Smooth muscle cell (in vitro differentiated cells): Measurements from ENCODE around the gene ETV4. TPM values are rescaled to one million over a fixed set of nuclear protein-coding genes. Genes with fewer than 3 reads are reported as not detected.

Experiments
- DNase-seq: peaks from one replicate; lab custom pipeline; 2025; ENCODE audit not compliant: unreplicated experiment; lab: John Stamatoyannopoulos, UW
- H2AFZ ChIP-seq: fragments of 200-600 bp; sonication (generic); 2 replicates; pipeline ENCODE4 v1.6.0; 2016; ENCODE audit warnings: antibody characterized with exemption, low read depth, mild to moderate bottlenecking
- H3F3A ChIP-seq: fragments of 200-600 bp; sonication (generic); 2 replicates; pipeline ENCODE4 v1.6.0; 2017; ENCODE audit warnings: antibody characterized with exemption, low read depth
- H3K27ac ChIP-seq: fragments of 200-600 bp; sonication (generic); 2 replicates; pipeline ENCODE4 v1.5.1; 2016; ENCODE audit warnings: low read depth, mild to moderate bottlenecking
- H3K27me3 ChIP-seq: fragments of 200-600 bp; sonication (generic); 2 replicates; pipeline ENCODE4 v1.6.1; 2016; ENCODE audit warnings: low read depth, mild to moderate bottlenecking
- H3K36me3 ChIP-seq: fragments of 200-600 bp; sonication (generic); 2 replicates; pipeline ENCODE4 v1.5.1; 2016; ENCODE audit warnings: low read depth
- H3K4me1 ChIP-seq: fragments of 200-600 bp; sonication (generic); 2 replicates; pipeline ENCODE4 v1.5.1; 2016; ENCODE audit warnings: low read depth
- H3K4me2 ChIP-seq: fragments of 200-600 bp; sonication (generic); 2 replicates; pipeline ENCODE4 v1.6.0; 2016; ENCODE audit warnings: mild to moderate bottlenecking
- H3K4me3 ChIP-seq: fragments of 200-600 bp; sonication (generic); 2 replicates; pipeline ENCODE4 v1.5.1; 2016; ENCODE audit warnings: mild to moderate bottlenecking
- H3K79me2 ChIP-seq: fragments of 200-600 bp; sonication (generic); 2 replicates; pipeline ENCODE4 v1.6.0; 2016; ENCODE audit warnings: low read depth, mild to moderate bottlenecking
- H3K9ac ChIP-seq: fragments of 200-600 bp; sonication (generic); 2 replicates; pipeline ENCODE4 v1.6.0; 2016; ENCODE audit warnings: low read depth
- H3K9me3 ChIP-seq: fragments of 200-600 bp; sonication (generic); replicated peaks from 2 replicates; pipeline ENCODE4 v1.5.1; 2016; ENCODE audit warnings: low read depth
- H4K20me1 ChIP-seq: fragments of 200-600 bp; sonication (generic); 2 replicates; pipeline ENCODE4 v1.6.0; 2016; ENCODE audit warnings: low read depth
- CTCF ChIP-seq: fragments of 200-600 bp; sonication (generic); IDR thresholded peaks from 2 replicates; pipeline ENCODE4 v1.5.1; 2017; ENCODE audit warnings: borderline replicate concordance, mild to moderate bottlenecking, antibody characterized with exemption; ENCODE audit not compliant: insufficient read depth, poor library complexity, severe bottlenecking
- WGBS: methylation state at CpG from one replicate; pipeline ENCODE4 v1.1.7; 2016; ENCODE audit warnings: low lambda C conversion rate; 5-methylcytosine and 5-hydroxymethylcytosine counted together
- polyA plus RNA-seq: library from polyadenylated mRNA; unstranded; fragments of >200 nt; fragmentation: Nextera tagmentation; extraction: Ambion mirVana; gene quantifications from 2 replicates; pipeline ENCODE4 v1.2.1, GENCODE V29; 2016
- total RNA-seq: library from RNA; depleted of rRNA; stranded (reverse); fragments of >200 nt; gene quantifications from 2 replicates; pipeline ENCODE4 v1.2.3, GENCODE V29; 2014

The ETV4 gene
- total and polyA plus RNA-seq, 2 experiments from 2014 or later: 21.7 to 33.5 TPM

GRCh38 chr17:43483674-43484551 lies 62.2 kb downstream of the ETV4 start, which contains the start of gene DHX8:
DHX8 (plus strand) TSS chr17:43483975; CDS start chr17:43484038, 63 bp downstream.
- H3K27me3 ChIP-seq: no peaks in the 10 kb centered on the region
- peak; percentile 93 for DNase-seq
- no peaks in the 10 kb centered on the region for H3K36me3 ChIP-seq
- H3K9ac ChIP-seq: peak within 1 kb of the TSS; percentile 87
- 1% methylated on average over 51 of the region's 51 CpGs for WGBS
- H3K4me1 ChIP-seq: peaks cover 14% of the 10 kb centered on the region
- TF ChIP-seq CTCF: peak; percentile 100
- H3K4me2 ChIP-seq: peak within 1 kb of the TSS; percentile 93
- peaks cover 47% of the 10 kb centered on the region for H3K79me2 ChIP-seq
- H3K4me3 ChIP-seq: peak within 1 kb of the TSS; percentile 78
- H3K27ac ChIP-seq: peak within 1 kb of the TSS; percentile 81
- H3F3A ChIP-seq: no peaks in the 10 kb centered on the region
- H2AFZ ChIP-seq: peak within 1 kb of the TSS; percentile 82
- H4K20me1 ChIP-seq: peaks cover 25% of the 10 kb centered on the region
- H3K9me3 ChIP-seq: no peaks in the 10 kb centered on the region

DNA sequence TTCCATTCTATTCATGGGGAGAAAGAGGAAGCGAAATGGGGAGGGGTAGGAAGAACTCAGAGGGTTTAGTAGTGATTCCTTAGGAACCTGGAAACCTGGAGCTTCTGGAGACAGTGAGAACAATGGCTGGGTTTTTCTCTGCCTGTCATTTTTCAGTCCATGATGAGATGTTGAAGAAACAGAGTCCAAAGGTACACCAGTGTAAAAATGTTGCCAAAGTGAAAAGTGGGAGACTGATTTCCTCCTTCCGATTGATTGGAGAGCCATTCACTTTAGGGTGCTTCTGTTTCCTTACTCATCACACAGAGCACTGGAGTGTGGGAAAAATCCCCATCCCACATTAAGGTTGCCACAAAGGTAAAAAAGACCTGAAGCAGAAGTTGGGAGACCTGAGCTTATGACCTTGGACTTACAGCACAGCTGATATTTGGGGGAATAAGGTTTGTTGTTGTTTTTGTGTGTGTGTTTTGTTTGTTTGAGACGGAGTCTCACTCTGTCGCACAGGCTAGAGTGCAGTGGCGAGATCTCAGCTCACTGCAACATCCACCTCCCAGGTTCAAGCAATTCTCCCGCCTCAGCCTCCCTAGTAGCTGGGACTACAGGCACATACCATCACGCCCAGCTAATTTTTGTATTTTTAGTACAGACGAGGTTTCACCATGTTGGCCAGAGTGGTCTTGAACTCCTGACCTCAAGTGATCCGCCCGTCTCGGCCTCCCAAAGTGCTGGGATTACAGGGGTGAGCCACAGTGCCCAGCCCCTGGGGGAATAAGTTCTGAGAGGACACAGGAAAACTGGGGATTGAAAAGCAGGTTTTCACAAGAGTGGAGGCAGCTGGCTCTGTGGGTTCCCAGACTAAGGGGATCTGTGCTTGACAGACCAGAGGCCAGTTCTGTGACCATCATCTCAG lies 63.8 kb downstream of the ETV4 start:
- Histone ChIP-seq H3K36me3 (no peaks in the 10 kb centered on the region), H3K9ac (no peak overlapping the region), H3K79me2 (peaks cover 33% of the 10 kb centered on the region), H3K27ac (no peak overlapping the region), H3K27me3 (no peaks in the 10 kb centered on the region), H3K4me1 (peaks cover 14% of the 10 kb centered on the region), H3K9me3 (no peaks in the 10 kb centered on the region), H3F3A (no peaks in the 10 kb centered on the region), H4K20me1 (peaks cover 10% of the 10 kb centered on the region), H3K4me2 (no peak overlapping the region), H3K4me3 (no peak overlapping the region), H2AFZ (peak overlapping the region; percentile 29)
- no peak for TF ChIP-seq CTCF
- WGBS: 87% methylated on average over 11 of the region's 11 CpGs
- no peak for DNase-seq

GRCh38 chr17:43479948-43480347 lies 66.2 kb downstream of the ETV4 start:
- Histone ChIP-seq H3F3A (no peaks in the 10 kb centered on the region), H2AFZ (no peak overlapping the region), H3K79me2 (peaks cover 9% of the 10 kb centered on the region), H3K36me3 (no peaks in the 10 kb centered on the region), H3K27ac (no peak overlapping the region), H3K9me3 (no peaks in the 10 kb centered on the region), H3K9ac (no peak overlapping the region), H3K27me3 (no peaks in the 10 kb centered on the region), H3K4me1 (peaks cover 5% of the 10 kb centered on the region), H3K4me3 (no peak overlapping the region), H3K4me2 (no peak overlapping the region), H4K20me1 (no peaks in the 10 kb centered on the region)
- TF ChIP-seq CTCF: no peak
- DNase-seq: no peak
- WGBS: 85% methylated on average over 3 of the region's 3 CpGs

Other genes starting within 250 kb of the ETV4 start
- 9.9 and 10.3 TPM in 2 replicates for gene ARL4D, start 147.3 kb downstream of the ETV4 start, total RNA-seq
- gene ARL4D, start 147.3 kb downstream of the ETV4 start, polyA plus RNA-seq: 25.9 and 27.6 TPM in 2 replicates
- 24.4 and 36.9 TPM in 2 replicates for gene DHX8, start 62.4 kb downstream of the ETV4 start, total RNA-seq
- gene DHX8, start 62.4 kb downstream of the ETV4 start, polyA plus RNA-seq: 24.4 and 27.5 TPM in 2 replicates
- 0.31 and 0.58 TPM in 2 replicates for gene MEOX1, start 115.6 kb upstream of the ETV4 start, total RNA-seq
- 0.79 and 1.7 TPM in 2 replicates for gene MEOX1, start 115.6 kb upstream of the ETV4 start, polyA plus RNA-seq
- not detected in 2 replicates for gene SOST, start 212.5 kb upstream of the ETV4 start, total RNA-seq
- gene SOST, start 212.5 kb upstream of the ETV4 start, polyA plus RNA-seq: not detected in 2 replicates
- gene DUSP3, start 232.6 kb upstream of the ETV4 start, total RNA-seq: 33.2 and 34.4 TPM in 2 replicates
- gene DUSP3, start 232.6 kb upstream of the ETV4 start, polyA plus RNA-seq: 25.6 and 35.9 TPM in 2 replicates
- 0.09 TPM in 2 replicates for gene CFAP97D1, start 234.1 kb upstream of the ETV4 start, total RNA-seq
- not detected in 2 replicates for gene CFAP97D1, start 234.1 kb upstream of the ETV4 start, polyA plus RNA-seq